Non-pigmented ciliary epithelial cell (primary cell): ENCODE results near the gene MAG.

Experiments
- DNase-seq: peaks from one replicate; pipeline ENCODE4 v3.0.0-alpha.2; 2010; ENCODE audit warnings: low read depth

MAG gene

DNA sequence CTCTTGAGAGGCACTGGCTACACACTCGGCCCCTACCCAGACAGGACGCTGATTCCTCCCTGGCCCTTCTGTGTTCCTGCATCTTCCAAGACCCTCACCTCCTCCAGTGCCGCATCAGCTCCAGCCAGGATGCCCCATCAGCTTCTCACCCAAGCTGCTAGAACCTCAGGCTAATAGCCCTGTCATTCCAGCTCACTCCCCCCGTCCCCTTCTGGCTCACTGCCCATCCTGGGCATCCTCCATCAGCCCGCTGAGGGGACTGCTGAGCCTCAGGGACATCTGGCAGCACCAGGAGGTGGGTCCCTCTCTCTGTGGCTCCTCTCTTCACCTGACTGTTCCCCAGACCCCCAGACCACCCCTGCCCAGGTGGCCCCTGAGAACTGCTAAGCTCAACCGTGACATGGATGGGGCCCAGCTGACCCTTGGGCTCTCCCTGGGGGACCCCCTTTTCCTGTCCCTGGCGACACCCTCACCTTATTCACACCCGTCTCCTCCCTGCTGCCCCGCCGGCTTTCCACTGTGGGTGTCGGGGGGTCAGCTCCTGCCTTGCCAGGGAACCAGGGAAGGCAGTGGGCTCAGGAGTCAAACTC, 71.1 kb downstream of the MAG start:
- DNase-seq, result no peak
